ENCODE results near the gene PNMT. TPM values are rescaled to one million over a fixed set of nuclear protein-coding genes. Genes with fewer than 3 reads are reported as not detected.

The PNMT gene
- total RNA-seq, 1 experiment from 2014 or later: not detected

GRCh38 chr17:39671651-39672521 is 3.6 kb downstream of the PNMT start:
- Histone ChIP-seq H3K9me3 (no peaks in the 10 kb centered on the region), H3K36me3 (no peaks in the 10 kb centered on the region), H3K4me3 (no peak overlapping the region), H3K27me3 (no peaks in the 10 kb centered on the region)
- peak; percentile 25 for DNase-seq

GRCh38 chr17:39672522-39673334 is 4.5 kb downstream of the PNMT start:
- Histone ChIP-seq H3K36me3 (no peaks in the 10 kb centered on the region), H3K4me3 (no peak overlapping the region), H3K9me3 (no peaks in the 10 kb centered on the region), H3K27me3 (no peaks in the 10 kb centered on the region)
- no peak for DNase-seq

- no peak for DNase-seq
- Histone ChIP-seq H3K9me3 (no peaks in the 10 kb centered on the region), H3K36me3 (no peaks in the 10 kb centered on the region), H3K27me3 (no peaks in the 10 kb centered on the region), H3K4me3 (no peak overlapping the region)
Measured at GRCh38 chr17:39673335-39674081, 5.3 kb downstream of the PNMT start.

- Histone ChIP-seq H3K27me3 (no peaks in the 10 kb centered on the region), H3K36me3 (no peaks in the 10 kb centered on the region), H3K4me3 (no peak overlapping the region), H3K9me3 (no peaks in the 10 kb centered on the region)
- DNase-seq: no peak
Measured at GRCh38 chr17:39674179-39674578, 5.9 kb downstream of the PNMT start.

- no peaks in the 10 kb centered on the region for H3K9me3 ChIP-seq
- H3K27me3 ChIP-seq: no peaks in the 10 kb centered on the region
- H3K36me3 ChIP-seq: no peaks in the 10 kb centered on the region
- DNase-seq: peak; percentile 40
- no peak overlapping the region for H3K4me3 ChIP-seq
Measured at GRCh38 chr17:39674702-39675389, 6.6 kb downstream of the PNMT start.

- Histone ChIP-seq H3K27me3 (no peaks in the 10 kb centered on the region), H3K9me3 (no peaks in the 10 kb centered on the region), H3K36me3 (no peaks in the 10 kb centered on the region), H3K4me3 (no peak overlapping the region)
- DNase-seq: no peak
Measured at GRCh38 chr17:39675390-39676082, 7.3 kb downstream of the PNMT start.

- no peaks in the 10 kb centered on the region for H3K27me3 ChIP-seq
- H3K4me3 ChIP-seq: no peak overlapping the region
- no peaks in the 10 kb centered on the region for H3K9me3 ChIP-seq
- no peak for DNase-seq
- H3K36me3 ChIP-seq: no peaks in the 10 kb centered on the region
Measured at GRCh38 chr17:39676198-39676819, 8.1 kb downstream of the PNMT start.

GRCh38 chr17:39677072-39677471 is 8.8 kb downstream of the PNMT start:
- H3K36me3 ChIP-seq: no peaks in the 10 kb centered on the region
- H3K27me3 ChIP-seq: no peaks in the 10 kb centered on the region
- no peaks in the 10 kb centered on the region for H3K9me3 ChIP-seq
- H3K4me3 ChIP-seq: no peak overlapping the region
- DNase-seq: no peak

- H3K36me3 ChIP-seq: no peaks in the 10 kb centered on the region
- no peaks in the 10 kb centered on the region for H3K9me3 ChIP-seq
- no peak for DNase-seq
- no peaks in the 10 kb centered on the region for H3K27me3 ChIP-seq
- H3K4me3 ChIP-seq: no peak overlapping the region
Measured at GRCh38 chr17:39677542-39678339, 9.5 kb downstream of the PNMT start.

GRCh38 chr17:39678340-39679116 is 10.3 kb downstream of the PNMT start:
- Histone ChIP-seq H3K4me3 (no peak overlapping the region), H3K9me3 (no peaks in the 10 kb centered on the region), H3K27me3 (no peaks in the 10 kb centered on the region), H3K36me3 (no peaks in the 10 kb centered on the region)
- DNase-seq: no peak

GRCh38 chr17:39679521-39680192 is 11.4 kb downstream of the PNMT start:
- DNase-seq: no peak
- Histone ChIP-seq H3K36me3 (no peaks in the 10 kb centered on the region), H3K9me3 (no peaks in the 10 kb centered on the region), H3K4me3 (no peak overlapping the region), H3K27me3 (no peaks in the 10 kb centered on the region)

GRCh38 chr17:39683295-39683939 is 15.2 kb downstream of the PNMT start:
- Histone ChIP-seq H3K27me3 (no peaks in the 10 kb centered on the region), H3K9me3 (no peaks in the 10 kb centered on the region), H3K36me3 (no peaks in the 10 kb centered on the region), H3K4me3 (no peak overlapping the region)
- DNase-seq: no peak

GRCh38 chr17:39684369-39685192 is 16.3 kb downstream of the PNMT start:
- no peak overlapping the region for H3K4me3 ChIP-seq
- H3K27me3 ChIP-seq: no peaks in the 10 kb centered on the region
- no peaks in the 10 kb centered on the region for H3K36me3 ChIP-seq
- no peaks in the 10 kb centered on the region for H3K9me3 ChIP-seq
- no peak for DNase-seq

Measured in MG63 (cell line).